ENCODE measurements around the gene ASH1L.

DNA sequence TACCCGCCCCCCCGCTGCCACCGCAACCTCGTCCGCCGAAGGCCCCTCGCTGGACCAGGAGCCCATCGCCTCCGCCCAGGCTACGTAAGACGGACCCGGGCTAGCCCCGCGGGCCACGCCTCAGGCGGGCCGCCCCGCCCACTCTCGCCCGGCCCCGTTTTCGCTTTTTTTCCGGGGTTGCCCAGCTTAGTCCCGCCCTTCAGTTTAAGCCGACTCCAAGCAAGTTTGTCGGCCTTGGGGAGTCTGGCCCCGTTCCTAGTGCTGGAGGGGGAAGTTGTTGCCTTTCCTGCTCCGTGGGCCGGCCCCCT lies 238.9 kb downstream of the ASH1L start:
- TF ChIP-seq, protein P1, sequence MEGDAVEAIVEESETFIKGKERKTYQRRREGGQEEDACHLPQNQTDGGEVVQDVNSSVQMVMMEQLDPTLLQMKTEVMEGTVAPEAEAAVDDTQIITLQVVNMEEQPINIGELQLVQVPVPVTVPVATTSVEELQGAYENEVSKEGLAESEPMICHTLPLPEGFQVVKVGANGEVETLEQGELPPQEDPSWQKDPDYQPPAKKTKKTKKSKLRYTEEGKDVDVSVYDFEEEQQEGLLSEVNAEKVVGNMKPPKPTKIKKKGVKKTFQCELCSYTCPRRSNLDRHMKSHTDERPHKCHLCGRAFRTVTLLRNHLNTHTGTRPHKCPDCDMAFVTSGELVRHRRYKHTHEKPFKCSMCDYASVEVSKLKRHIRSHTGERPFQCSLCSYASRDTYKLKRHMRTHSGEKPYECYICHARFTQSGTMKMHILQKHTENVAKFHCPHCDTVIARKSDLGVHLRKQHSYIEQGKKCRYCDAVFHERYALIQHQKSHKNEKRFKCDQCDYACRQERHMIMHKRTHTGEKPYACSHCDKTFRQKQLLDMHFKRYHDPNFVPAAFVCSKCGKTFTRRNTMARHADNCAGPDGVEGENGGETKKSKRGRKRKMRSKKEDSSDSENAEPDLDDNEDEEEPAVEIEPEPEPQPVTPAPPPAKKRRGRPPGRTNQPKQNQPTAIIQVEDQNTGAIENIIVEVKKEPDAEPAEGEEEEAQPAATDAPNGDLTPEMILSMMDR (IDR thresholded peaks at IDR 0.05) = no peak
- peak in 1 of 2 donors; percentile 5 for TF ChIP-seq POLR2A (IDR thresholded peaks at IDR 0.05)

Data from Peyer's patch (tissue), 4 donors.